ENCODE results near the gene C10orf67. TPM values are rescaled to one million over a fixed set of nuclear protein-coding genes. Genes with fewer than 3 reads are reported as not detected.

C10orf67 gene
- total and polyA plus RNA-seq, 2 of the 8 experiments (the other 6 are each of a cell fraction or from before 2014, with no cell fraction given) = 0.05 to 0.11 TPM

GRCh38 chr10:23383637-23384036 is 39.0 kb upstream of the C10orf67 start:
- H3K4ac ChIP-seq (replicated peaks; ENCODE audit: insufficient read length, low read depth, low read length) = no peak overlapping the region
- no peaks in the 10 kb centered on the region for H3K79me1 ChIP-seq (ENCODE audit: low read depth, low read length)
- no peaks in the 10 kb centered on the region for H3K79me2 ChIP-seq (ENCODE audit: control insufficient read depth in 1 of 2, insufficient read depth in 2 of 2, low read length in 2 of 2)
- no peak overlapping the region for H3K4me2 ChIP-seq (ENCODE audit: insufficient read depth in 1 of 2, low read depth in 2 of 2, low read length in 2 of 2)
- CTCF ChIA-PET (ENCODE audit: partially characterized antibody) = no interaction called here
- H4K8ac ChIP-seq (ENCODE audit: extremely low read depth, insufficient read depth, low read length) = no peak overlapping the region
- FAIRE-seq (no peak), DNase-seq (ENCODE audit: low read depth in 1 of 2, low spot score in 2 of 2) (no peak)
- H2BK15ac ChIP-seq (ENCODE audit: low read length) = no peak overlapping the region
- no peak overlapping the region for H2BK12ac ChIP-seq (ENCODE audit: low read depth, low read length)
- no peak overlapping the region for H2BK20ac ChIP-seq (ENCODE audit: low read length)
- H2AK5ac ChIP-seq (ENCODE audit: low read depth, low read length) = no peak overlapping the region
- H2AFZ ChIP-seq (ENCODE audit: low read length) = no peak overlapping the region
- H2BK5ac ChIP-seq (ENCODE audit: low read depth, low read length) = no peak overlapping the region
- no peak overlapping the region for H4K5ac ChIP-seq (ENCODE audit: insufficient read length, low read depth, low read length)
- H3K23ac ChIP-seq (ENCODE audit: insufficient read length) = no peak overlapping the region
- H3K27ac ChIP-seq (ENCODE audit: low read depth, low read length) = no peak overlapping the region
- WGBS, 2 experiments (ENCODE audit: extremely low coverage in 1 of 2, insufficient coverage in 1 of 2, insufficient read length in 1 of 2, insufficient replicate concordance in 2 of 2, low coverage in 1 of 2, low lambda C conversion rate in 2 of 2, missing lambda C conversion rate in 1 of 2) = 86% methylated on average over 2 of the region's 2 CpGs; no CpG with 5 or more reads in 1 of the 2 experiments
- H3K56ac ChIP-seq (replicated peaks; ENCODE audit: insufficient read length, low read depth, low read length) = no peak overlapping the region
- TF ChIP-seq ATF3 (IDR thresholded peaks at IDR 0.05; ENCODE audit: insufficient read depth, low read depth, low read length) = no peak
- TF ChIP-seq GTF2F1 (IDR thresholded peaks at IDR 0.05; ENCODE audit: borderline replicate concordance, low read depth, low read length) = no peak
- no peak for TF ChIP-seq TCF12 (IDR thresholded peaks at IDR 0.05; ENCODE audit: low read depth, low read length)
- no peak for TF ChIP-seq BCL11A (IDR thresholded peaks at IDR 0.05; ENCODE audit: low read depth in 2 of 2, low read length in 2 of 2)
- TF ChIP-seq SUZ12 (IDR thresholded peaks at IDR 0.05; ENCODE audit: low read length) = no peak
- no peak for TF ChIP-seq EGR1 (IDR thresholded peaks at IDR 0.05; ENCODE audit: borderline replicate concordance, low read depth, low read length)
- H3K9me3 ChIP-seq (ENCODE audit: insufficient read depth in 2 of 2, low read depth in 1 of 2, low read length in 1 of 2) = no peaks in the 10 kb centered on the region
- no peak overlapping the region for H4K91ac ChIP-seq (replicated peaks; ENCODE audit: insufficient read length, low read length)
- no peaks in the 10 kb centered on the region for H3K4me1 ChIP-seq (replicated peaks in 1 of 4; ENCODE audit: control insufficient read depth in 3 of 4, insufficient read depth in 4 of 4, low read length in 3 of 4)
- H3K18ac ChIP-seq (ENCODE audit: extremely low read depth, low read length) = no peak overlapping the region
- H4K20me1 ChIP-seq (replicated peaks in 1 of 2; ENCODE audit: control insufficient read depth in 1 of 2, insufficient read depth in 2 of 2, low read length in 2 of 2) = no peaks in the 10 kb centered on the region
- H2BK120ac ChIP-seq (replicated peaks; ENCODE audit: low read depth, low read length) = no peak overlapping the region
- no peaks in the 10 kb centered on the region; a peak in 1 of 7 replicates for H3K27me3 ChIP-seq (replicated peaks in 1 of 4; ENCODE audit: control insufficient read depth in 3 of 4, extremely low read depth in 1 of 4, insufficient read depth in 3 of 4, low read length in 3 of 4)
- H3K36me3 ChIP-seq (ENCODE audit: control insufficient read depth in 2 of 4, insufficient read depth in 4 of 4, low read length in 3 of 4) = no peaks in the 10 kb centered on the region
- POLR2A ChIA-PET (ENCODE audit: partially characterized antibody) = no interaction called here
- no peaks in the 10 kb centered on the region for H3K23me2 ChIP-seq (ENCODE audit: low read depth, low read length)
- H3K14ac ChIP-seq (ENCODE audit: insufficient read length) = no peak overlapping the region
- peak overlapping the region in 1 of 4 experiments; percentile 8; a peak in 1 of 7 replicates for H3K9ac ChIP-seq (replicated peaks in 1 of 4; ENCODE audit: extremely low read depth in 1 of 4, low read depth in 3 of 4, low read length in 3 of 4)
- no peak overlapping the region for H3K4me3 ChIP-seq (ENCODE audit: extremely low read depth in 1 of 4, insufficient read depth in 2 of 4, low read depth in 3 of 4, low read length in 4 of 4)

All from H1 (cell line).